NCI-H2107 treated with DMSO at 0.1 percent for 48 hours (cell line): ENCODE data around the gene ERGIC1.
"Not testable (repeated sequence)": the region's sequence is repeated elsewhere in the genome, so short reads cannot be mapped to it uniquely, and the experiment has no call there.

Experiments used
- DNase-seq: peaks from one replicate; lab custom pipeline; 2025; ENCODE audit not compliant: unreplicated experiment; lab: John Stamatoyannopoulos, UW

ERGIC1 gene

GRCh38 chr5:172846249-172846648 lies 12.2 kb downstream of the ERGIC1 start:
- DNase-seq = no peak

GRCh38 chr5:172846677-172847076 lies 12.6 kb downstream of the ERGIC1 start:
- no peak for DNase-seq

GRCh38 chr5:172847584-172847983 lies 13.5 kb downstream of the ERGIC1 start:
- DNase-seq = not testable (repeated sequence)

GRCh38 chr5:172848419-172848818 lies 14.4 kb downstream of the ERGIC1 start:
- no peak for DNase-seq

GRCh38 chr5:172849606-172850453 lies 15.8 kb downstream of the ERGIC1 start:
- DNase-seq = no peak

- DNase-seq = no peak
Measured at GRCh38 chr5:172850454-172850797, 16.4 kb downstream of the ERGIC1 start.

GRCh38 chr5:172851254-172851653 lies 17.2 kb downstream of the ERGIC1 start:
- not testable (repeated sequence) for DNase-seq

GRCh38 chr5:172852490-172853354 lies 18.7 kb downstream of the ERGIC1 start:
- DNase-seq = no peak

- DNase-seq = no peak
Measured at GRCh38 chr5:172853355-172853975, 19.4 kb downstream of the ERGIC1 start.

- DNase-seq = no peak
Measured at GRCh38 chr5:172854451-172854871, 20.4 kb downstream of the ERGIC1 start.

- DNase-seq = no peak
Measured at GRCh38 chr5:172854971-172855370, 20.9 kb downstream of the ERGIC1 start.

GRCh38 chr5:172855597-172856292 lies 21.7 kb downstream of the ERGIC1 start:
- no peak for DNase-seq

- no peak for DNase-seq
Measured at GRCh38 chr5:172856336-172856735, 22.3 kb downstream of the ERGIC1 start.

- no peak for DNase-seq
Measured at GRCh38 chr5:172857982-172858381, 23.9 kb downstream of the ERGIC1 start.

GRCh38 chr5:172858511-172858989 lies 24.5 kb downstream of the ERGIC1 start:
- DNase-seq = no peak

- no peak for DNase-seq
Measured at GRCh38 chr5:172858990-172859811, 25.1 kb downstream of the ERGIC1 start.

- no peak for DNase-seq
Measured at GRCh38 chr5:172859966-172860365, 25.9 kb downstream of the ERGIC1 start.

- DNase-seq = no peak
Measured at GRCh38 chr5:172860520-172861443, 26.7 kb downstream of the ERGIC1 start.

GRCh38 chr5:172861461-172861860 lies 27.4 kb downstream of the ERGIC1 start:
- no peak for DNase-seq
